NCI-H146 treated with DMSO at 0.1 percent for 48 hours (cell line): ENCODE results near the gene BEAN1.

Experiments used
- DNase-seq: peaks from one replicate; lab custom pipeline; 2025; ENCODE audit not compliant: unreplicated experiment; lab: John Stamatoyannopoulos, UW

BEAN1 gene

DNA sequence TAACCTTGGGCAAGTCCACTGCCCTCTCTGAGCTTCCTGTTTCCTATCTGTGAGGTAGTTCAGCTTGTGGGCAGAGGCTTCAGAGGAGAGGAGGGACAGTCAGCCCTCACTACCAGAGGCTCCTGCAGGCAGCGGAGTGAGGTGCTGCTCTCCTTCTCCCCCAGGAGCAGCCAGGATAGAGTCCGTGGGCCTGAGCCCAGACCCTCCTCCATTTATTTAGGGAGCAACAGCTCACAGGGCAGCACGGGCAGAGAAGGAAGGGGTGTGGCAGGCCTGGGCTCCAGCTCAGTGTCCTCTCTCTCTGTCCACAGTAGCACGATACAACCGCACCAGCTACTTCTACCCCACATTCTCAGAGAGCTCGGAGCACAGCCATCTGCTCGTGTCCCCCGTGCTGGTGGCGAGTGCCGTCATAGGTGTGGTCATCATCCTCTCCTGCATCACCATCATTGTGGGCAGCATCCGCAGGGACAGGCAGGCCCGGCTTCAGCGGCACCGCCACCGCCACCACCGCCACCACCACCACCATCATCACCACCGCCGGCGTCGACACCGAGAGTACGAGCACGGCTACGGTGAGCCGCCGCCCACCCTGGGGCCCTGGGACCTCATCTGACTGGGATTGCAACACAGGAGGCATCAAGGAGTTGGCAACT, 42.3 kb downstream of the BEAN1 start:
- DNase-seq, result no peak

DNA sequence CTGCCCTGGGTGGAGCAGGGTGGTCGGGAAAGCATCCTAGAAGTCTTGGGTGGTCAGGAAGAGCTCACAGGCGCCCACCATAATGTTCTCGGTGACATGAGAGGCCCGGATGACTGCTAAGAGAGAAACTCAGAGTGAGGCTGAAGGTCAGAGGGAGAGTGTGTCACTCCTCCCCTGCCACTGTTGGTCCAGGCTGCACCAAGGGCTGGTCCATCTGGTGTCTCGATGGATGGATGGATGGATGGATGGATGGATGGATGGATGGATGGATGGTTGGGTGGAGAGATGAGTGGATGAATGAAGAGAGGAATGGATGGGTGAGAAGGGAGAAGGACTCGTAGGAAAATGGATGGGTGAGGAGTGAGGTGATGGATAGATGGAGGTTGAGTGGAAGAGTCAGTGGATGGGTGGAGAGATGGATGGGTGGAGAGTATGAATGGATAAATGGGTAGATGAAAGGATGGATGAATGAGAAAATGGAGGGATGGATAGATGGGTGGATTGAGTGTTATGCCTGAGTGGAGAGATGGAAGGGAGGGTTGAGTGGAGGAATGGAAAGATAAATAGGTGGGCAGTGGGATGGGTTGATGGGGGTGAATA, 43.0 kb downstream of the BEAN1 start:
- DNase-seq, result no peak

DNA sequence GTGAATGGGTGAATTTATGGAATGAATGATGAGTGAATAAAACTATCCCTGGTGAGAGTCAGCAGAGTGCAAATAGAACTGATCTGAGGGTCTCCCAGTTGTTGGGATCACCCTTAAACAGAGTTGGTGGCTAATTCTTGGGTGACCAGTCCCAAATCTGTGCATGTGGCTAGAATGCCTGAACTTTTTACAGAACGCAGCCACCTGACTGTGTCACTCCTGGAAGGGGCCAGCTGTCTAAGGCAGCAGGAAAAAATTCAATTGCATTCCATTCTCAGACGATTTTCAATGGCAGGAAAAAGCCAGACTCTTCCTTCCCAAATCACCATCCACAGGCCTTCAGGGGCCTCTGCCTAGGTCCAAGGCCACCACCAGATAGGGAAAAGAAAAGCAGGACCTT, 43.5 kb downstream of the BEAN1 start:
- no peak for DNase-seq

DNA sequence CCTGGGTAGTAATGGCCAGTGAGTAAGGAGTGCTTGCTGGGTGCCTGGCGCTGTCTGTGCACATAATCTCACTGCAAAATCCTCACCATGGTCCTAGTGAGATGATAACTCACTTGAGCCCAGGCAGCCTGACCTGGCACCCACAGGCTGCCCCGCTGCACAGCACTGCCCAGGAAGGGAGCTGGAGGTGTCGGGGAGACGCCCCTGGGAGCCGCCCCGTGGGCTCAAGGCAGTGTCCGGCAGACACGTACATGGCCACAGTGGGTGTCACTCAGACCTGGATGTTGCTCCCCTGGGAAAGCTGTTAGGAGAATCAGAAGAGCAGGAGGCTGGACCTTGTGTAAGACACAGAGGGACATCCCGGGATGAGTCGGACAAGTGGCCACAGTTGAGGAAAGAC, 44.2 kb downstream of the BEAN1 start:
- DNase-seq, result no peak

DNA sequence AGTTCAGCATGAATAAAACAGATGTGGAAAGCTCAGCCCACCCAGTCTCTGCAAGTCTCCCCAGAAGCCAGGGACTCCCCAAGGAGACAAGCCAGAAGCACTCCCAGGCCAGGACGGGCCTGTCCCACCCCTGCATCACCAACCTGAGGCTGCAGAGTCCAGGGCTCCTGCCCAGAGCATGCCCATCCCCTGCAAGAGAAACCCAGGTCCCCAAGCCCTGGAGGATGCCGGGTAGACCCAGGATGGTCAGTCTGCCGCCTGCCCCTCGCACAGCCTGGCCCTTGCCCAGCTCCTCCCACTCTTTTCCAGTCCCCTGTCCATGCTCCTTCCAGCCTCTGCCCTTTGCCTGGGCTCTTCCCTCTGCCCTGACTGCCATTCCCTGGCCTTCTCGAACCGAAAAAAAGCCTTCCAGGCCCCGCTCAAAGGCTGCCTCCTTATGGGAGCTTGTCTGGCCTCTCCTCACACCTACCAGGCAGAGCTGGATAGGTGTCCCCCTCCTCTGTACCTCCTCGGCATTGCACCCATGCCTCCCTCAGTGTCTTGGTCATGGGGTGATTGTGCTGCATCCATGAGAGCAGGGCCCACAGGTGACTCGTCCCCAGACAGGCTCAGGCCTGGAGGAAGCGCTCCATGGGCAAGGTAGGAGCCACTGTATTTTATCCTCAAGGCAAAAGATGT, 44.8 kb downstream of the BEAN1 start:
- DNase-seq, result no peak

DNA sequence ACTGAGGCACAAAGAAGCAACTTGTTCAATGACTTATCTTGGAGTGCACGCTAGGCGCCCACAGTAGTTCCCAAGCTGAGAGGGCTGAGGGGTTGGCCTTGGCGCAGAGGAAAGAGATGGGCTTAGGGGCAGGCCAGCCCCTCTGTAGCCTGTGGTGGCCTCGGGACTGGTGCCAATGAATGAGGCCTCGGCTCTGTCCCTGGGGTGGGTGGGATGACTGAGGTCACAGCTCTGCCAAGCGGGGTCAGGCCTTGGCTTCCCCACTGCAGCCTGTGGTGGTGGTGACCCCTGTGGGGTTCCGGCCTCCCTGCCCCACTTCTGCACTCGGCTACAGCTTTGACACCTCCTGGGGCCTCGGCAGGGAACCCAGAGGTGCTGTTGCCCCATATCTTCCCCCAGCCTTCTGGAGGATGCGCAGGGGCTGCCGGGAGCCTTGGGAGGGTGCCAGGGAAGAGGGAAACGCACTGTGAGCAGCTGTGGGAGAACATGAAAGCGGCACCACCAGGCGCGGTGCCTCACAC, 46.0 kb downstream of the BEAN1 start:
- DNase-seq, result no peak

DNA sequence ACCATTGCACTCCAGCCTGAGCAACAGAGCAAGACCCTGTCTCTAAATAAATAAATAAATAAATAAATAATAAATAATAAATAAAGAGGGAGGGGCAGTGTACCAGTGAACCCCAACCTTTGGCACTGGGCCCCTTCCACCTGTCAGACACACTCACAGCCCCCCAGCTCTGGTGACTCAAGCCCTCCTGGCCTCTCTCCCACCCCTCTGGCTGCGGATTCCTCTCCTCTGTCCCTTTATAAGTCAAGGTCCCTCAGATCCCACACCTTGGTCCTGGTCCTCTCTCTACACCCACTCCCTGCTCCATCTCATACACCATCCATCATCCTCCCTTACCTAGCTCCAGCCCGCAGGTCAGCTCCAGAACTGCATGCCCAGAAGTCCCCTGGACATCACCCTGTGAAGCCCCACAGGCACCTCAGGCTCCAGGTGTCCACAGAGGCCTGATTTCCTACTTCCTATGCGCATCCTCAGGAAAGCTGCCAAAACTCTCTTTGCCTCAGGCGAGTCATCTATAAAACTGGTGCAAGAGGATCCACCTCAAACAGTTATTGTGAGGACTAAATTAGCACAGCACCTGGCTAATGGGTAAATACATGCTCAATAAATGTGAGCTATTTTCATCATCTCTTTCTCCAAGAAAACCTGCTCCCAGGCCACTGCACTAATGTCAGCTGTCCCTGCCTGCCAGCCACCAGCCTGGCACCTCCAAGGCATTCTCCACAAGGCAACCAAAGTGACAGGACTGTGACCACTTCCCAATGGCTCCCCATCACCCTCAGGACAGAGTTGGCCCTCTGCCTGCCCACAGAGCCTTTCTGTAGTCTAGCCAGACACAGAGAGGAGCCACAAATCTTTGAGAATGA, 46.8 kb downstream of the BEAN1 start:
- DNase-seq, result peak; percentile 80

DNA sequence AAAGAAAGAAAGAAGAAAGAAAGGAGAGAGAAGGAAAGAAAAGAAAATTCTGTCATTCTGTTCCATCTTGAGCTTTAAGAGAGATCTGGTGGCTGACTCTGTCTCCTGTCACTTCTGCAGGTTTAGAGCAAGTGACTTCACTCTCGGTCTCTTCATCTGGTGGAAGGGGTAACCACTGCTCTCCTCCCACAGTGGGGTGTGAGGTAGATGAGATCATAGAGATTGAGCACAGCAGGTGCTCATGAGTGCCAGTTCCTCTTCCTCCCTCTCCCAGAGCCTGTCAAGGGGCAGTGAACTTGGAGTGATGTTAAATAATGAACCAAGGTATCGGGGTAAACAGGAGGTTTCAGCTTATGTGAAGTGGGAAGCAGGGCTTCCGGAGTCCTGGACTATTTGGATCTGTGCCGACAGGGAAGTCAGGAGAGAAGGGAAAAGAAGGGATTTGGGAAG, 47.7 kb downstream of the BEAN1 start:
- peak; percentile 57 for DNase-seq

DNA sequence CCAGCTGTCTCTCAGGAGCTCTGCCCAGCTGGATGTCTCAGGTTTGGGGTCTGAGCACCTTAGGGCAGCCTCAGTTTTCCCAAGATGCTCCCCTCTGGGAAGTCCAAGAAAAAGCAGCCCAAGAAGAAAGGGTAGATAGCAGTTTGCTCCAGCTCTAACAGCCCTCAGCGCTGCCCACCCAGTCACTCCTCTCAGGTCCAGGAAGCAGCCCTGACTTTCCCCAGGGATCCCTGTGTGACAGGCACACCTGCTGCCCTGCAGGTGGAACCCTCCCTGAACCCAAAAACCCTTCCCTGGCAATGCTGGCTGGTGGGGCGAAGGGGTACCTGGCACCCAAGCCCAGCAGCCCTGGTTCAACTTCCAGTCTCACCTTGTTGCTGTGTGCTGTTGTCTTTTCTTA, 48.1 kb downstream of the BEAN1 start:
- DNase-seq, result no peak

DNA sequence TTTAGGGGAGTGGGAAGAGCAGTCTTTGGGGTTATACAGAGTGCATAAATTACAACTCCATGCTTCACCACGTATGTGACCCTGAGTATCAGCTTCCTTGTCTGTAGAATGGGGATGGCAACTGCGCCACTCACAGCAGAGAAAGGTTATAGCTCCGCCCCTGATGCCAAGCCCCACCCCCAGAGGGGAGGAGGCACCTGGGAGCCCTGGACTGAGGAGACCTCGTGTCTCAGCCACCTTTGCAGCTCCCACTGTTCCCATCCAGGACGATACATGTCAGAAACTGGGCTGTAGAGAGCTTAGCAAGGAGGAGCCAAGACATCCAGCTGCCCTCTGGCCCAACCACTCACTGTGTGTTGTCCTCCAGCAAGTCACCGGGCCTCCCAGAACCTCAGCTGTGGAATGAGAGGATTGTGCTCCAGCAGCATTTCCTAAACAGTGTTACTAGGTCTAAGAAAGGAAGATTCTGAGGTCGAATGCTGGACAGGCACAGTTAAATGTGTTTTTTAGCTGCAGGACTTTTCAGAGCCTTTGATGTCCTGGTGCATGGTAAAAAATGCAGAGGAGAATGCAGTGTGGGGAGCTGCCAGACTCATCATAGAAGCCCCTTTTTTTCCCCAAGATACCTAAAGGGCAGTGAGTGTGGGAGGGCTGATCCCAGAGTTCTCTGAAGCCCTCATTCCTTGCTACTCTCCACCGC, 49.4 kb downstream of the BEAN1 start:
- DNase-seq, result no peak

DNA sequence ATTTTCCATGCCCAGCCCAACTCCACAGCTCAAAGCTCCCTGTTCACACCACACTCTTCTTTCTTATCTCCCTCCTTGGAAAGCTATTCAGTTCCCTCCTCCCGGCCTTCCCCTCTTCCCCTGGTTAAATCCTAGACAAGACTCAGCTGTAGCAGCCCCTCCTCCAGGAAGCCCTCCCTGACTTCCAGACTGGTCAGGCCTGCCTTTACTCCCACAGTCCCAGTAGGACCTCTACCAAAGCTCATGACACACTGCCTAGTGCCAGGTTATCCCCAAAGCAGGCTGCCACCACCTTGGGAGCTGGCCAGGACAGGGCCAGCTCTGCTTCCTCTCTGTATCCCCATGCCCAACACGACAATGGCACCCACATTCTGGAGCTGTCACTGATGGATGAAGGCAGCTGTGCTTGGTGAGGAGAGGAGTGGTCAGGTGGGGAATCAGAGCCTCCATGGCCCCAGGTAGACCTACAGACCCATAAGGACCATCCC, 50.0 kb downstream of the BEAN1 start:
- no peak for DNase-seq

DNA sequence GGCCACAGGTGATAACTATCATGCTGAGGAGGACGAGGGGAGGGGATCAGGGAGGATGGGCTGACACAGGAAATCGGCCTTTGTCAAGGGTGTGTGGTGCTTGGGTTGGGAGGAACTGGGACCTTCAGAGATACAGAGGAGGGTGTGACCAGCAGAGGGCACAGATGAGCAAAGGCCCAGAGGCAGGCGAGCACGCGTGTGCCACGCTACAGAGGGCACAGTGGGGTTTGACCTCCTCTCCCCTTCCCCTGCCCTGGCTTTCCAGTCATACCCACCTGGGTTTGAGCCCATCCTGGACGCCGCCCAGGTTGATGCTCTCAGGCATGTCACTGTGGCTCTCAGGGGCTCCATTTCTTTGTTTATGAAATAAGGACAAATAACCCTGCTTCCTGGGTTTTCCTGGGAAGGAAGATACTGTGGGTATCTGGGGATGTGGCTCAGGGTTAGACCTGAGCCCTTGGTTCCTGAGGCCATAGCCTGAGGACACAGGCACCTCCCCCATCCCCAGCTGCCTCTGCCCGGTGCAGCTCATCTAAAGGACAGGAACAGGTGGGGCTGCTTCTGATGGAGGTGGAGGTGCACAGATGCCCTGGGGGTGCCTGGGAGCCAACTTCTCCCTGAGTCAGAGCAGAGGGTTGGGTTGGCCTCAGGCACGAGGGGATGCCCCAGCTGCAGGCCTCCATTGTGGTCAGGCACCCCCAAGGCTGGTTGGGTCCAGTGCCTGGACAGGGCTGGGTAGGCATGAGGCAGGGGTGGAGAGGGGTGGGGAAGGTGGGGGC, 51.8 kb downstream of the BEAN1 start:
- peak; percentile 54 for DNase-seq

DNA sequence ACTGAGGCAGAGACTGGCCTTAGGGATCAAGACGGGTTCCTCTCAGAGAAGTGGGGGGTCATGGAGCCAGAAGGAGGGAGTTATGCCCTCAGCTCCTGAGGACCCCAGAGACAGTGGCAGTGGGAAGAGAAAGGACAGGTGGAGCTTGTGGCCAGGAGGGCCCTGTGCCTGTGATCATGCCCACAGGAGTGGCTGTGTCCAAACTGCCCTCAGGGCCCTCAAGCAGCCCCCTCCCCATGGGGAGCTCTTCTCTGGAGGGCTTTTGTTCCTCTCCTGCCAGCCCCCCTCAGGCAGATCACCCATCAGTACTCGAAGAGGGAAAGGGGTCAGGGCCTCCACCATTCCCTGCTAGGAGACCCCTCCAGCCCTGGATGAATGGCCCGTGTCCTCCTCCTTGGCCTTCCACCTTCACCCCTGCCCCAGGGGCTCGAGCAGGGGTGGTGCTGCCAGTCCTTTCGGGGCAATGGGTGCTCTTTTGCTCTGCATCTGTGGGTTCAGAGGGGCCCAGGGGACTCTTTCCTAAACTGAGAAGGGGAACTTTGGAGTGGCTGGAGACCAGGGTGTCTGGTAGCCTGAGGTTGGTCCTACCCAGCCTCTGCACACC, 52.7 kb downstream of the BEAN1 start:
- no peak for DNase-seq

DNA sequence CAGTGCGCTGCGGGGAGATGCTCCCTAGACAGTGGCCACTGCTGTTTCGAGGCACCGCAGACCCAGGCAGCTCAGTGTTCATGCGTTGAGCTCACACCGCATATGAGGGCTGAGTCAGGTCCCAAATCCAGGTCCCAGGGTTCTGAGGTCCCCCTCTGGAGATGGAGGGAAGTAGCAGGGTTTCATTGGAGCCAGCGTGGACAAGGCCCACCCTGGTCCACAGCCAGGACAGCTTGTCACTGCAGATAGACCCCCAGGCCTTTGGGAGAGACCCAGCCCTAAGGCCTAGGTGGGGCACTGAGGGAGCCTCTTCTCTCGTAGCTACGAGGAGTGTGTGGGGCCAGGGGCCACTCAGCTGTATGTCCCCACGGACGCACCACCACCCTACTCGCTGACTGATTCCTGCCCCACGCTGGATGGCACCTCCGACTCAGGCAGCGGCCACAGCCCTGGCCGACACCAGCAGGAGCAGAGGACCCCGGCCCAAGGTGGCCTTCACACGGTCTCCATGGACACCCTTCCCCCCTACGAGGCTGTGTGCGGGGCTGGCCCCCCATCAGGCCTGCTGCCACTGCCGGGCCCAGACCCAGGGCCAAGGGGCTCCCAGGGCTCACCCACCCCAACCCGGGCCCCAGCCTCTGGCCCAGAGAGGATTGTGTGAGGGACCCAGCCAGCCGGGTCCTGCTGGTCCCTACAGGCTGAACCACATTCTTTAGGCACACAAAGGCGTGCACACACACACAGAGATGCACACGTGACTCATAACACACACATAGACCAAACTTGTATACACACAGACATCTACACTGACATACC, 53.4 kb downstream of the BEAN1 start:
- DNase-seq, result no peak

DNA sequence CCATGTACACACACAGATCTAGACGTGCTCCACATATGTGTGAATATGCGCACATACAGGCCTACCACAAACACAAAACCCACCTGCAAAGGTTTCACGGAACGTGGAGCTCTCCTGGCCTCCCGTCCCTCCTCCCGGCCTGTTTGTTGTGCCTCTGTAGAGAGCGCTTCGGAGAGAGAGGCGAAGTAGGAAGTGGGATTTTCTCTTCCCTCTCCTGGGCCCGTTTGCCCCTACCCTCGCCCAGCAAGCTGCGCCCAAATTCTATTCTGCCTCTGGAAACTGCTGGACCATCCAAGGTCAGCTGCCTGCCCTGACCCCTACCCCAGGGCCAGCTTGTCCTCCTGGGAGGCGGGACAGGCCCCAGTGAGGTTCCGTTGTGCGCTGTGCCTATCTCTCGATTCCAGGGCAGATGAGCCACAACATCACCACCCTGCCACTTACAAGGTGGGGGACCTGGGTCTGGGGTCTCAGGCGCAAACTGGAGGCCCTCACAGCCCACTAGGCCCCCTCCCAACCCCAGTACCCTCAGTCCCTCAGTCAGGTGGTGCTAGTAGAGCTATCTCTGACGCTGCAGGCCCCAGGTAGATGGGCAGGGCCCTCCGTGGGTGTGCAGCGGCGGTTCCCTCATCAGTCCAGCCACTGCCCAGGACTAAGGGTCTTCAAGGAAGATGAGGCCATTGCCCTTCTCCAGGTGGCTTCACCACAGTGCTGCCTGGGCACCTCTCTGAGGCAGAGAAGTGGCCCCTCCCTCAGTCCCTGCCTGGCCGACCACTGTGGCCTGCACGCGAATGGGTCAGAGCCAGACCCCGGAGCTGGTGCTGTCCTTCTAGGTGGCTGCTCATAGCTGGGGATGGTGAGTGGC, 54.2 kb downstream of the BEAN1 start:
- no peak for DNase-seq

DNA sequence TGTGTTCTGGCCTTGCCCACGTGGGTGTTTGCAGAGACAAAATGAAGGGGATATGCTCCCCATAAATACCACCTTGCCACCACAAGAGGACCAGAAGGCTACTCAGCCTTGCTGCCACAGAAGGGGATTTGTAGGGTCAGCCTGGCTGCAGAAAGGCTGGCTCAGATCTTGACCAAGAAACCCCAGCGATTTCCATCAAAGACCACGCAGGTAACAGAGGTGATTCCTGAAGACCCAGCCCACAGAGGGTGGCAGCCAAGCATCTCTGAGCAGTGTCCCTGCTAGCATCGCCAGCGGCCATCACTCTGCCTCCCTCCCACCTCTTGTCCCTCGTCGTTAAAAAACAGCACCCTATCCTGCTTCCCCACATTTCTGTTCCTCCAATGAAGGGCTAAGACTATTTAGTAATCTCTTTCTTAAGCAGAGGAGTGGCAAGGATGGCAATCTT, 54.9 kb downstream of the BEAN1 start:
- DNase-seq, result no peak

DNA sequence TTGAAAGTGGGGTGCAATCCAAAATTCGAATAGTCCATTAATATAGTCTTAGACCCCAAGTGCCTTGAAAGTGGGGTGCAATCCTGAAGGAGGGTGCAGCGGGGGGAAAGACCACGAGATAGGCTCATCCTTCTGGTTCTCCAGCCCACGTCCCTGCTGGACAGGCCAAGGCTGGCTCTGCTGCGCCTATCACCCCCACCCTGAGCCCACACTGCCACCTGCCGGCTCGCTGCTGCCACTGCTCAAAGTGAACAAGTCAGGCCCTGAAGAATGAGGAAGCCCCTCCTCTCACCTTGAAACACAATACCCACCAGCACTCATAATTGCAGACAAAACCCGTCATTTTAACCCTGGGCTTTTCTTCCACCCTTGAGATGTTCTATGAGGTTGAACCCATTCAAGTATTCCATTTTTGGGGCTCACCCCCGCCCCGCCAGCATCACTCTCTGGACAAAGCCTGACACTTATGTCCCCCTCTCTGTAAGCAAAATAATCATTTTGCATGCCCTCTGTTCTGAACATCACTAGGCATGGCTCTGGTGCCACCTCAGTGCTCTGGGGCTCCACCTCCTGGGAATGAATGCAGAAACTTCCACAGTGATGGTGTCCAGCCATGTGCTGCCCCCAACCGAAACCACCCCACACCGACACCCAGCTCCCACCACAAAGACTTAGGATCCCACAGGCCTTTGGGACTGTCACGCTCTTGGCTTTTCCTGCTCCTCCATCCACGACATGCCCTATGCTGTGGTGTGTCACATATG, 56.8 kb downstream of the BEAN1 start:
- DNase-seq, result peak; percentile 32
